Fibroblast of skin of back (primary cell): ENCODE results near the gene ASTL.

ENCODE experiments used
- DNase-seq: peaks from one replicate; pipeline ENCODE4 v3.0.0-alpha.2; 2013

ASTL gene

DNA sequence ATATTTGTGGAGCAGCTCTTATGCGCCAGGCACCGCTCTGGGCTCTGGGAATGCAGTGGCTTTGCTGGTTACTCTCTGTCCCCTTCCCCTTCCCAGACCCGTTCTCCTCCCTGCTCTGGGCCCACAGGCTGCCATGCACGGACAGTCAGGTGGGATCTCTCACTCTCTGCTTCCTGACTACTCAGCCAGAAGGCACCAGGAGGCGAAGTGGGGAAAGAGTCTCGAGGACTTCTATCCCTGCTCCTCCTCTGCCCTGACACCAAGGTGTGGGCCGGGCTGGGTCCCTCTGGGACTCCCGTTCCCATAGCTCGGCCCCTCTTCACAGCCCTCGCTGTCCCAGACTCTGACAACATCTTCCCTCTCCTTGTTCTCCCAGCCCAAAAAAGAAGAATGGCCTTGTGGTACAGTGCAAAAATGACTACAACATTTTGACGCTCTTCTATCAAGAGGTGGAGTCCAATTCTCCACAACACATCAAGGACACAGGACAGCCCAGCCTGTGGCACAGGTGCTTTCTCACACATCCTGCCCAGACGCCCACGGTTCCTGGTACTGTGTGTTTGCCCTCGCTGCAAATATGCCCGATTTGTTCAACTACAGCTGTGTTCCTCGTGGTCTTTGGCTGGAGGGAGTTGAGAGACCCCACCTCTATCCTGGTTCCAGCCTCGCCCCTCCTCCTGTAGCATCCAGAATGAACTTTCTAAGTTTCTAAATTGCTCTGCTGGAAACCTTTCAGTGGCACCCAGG lies 21.0 kb upstream of the ASTL start:
- no peak for DNase-seq

GRCh38 chr2:96158554-96158940 lies 20.2 kb upstream of the ASTL start:
- no peak for DNase-seq

DNA sequence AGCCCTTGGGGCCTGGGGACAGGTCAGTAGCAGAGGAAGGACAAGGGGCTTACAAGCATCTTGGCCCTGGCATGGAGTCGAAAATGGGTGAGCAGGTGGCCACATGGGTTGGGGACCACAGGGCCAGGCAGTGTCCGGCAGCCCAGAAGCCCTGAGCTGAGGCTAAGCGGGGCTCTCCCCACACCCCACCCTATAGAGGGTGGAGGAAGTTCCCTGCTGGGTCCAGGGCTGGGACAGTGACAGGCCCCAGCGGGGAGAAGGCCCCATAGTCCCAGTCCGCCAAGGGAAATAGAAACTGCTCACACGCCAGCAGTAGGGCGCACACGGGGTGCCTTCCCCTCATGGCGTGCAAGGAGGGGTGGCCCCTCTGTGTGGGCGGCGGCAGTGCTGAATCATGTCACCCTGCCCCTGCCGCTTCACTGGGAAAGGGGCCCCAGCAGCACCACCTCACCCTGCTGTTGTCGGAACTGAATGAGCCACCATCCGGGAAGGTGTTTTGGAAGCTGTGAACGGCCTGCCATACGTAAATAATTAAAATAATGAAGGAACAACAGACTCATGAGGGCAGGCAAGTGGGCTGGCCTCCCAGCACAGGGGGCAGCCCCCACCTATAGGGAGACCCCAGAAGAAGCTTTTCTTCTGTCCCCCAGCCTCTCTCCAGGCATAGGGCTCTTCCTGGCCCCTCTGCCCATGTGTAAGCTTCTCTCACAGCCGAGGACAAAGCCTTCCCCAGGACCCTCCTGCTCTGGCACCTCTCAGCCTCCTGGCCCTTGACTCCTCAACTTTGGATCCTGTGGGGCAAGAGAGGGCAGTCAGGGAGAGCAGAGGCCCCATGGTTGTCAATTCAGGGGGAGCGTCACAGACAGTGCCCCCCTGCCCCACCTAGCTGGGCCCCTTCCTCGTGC lies 19.6 kb upstream of the ASTL start:
- DNase-seq = peak; percentile 51

DNA sequence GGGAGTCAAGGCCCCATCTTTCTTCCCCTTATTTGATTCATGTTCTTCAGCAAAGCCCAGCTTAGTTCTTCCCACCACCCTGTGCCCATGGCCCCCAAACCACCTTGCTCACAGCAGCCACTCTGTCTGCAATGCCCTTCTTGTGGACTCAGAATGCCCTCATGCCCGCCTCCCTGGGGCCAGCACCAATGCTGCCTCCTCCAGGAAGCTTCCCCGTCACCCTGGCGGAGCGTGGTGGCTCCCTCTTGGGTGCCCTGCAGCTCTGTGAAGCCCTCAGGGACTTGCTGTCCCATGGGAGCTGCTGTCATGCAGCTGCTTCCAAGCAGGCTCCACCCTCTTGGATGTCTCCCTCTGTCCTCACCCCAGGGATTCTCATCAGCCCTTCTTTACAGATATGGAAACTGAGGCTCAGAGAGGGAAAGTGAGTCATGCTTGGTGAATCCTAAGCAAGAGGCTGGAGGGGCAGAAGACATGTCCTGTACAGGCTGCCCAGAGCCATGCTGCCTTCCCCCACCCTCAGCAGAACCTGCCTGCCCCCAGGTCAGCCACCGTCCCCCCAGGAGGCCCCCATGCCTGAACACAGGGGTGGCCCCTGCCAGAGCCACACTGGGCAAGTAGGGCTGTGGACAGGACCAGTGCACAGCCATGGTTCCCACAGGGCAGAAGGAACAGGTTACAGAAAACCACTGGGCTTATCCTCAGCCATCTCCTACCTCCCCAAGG lies 18.8 kb upstream of the ASTL start:
- no peak for DNase-seq

DNA sequence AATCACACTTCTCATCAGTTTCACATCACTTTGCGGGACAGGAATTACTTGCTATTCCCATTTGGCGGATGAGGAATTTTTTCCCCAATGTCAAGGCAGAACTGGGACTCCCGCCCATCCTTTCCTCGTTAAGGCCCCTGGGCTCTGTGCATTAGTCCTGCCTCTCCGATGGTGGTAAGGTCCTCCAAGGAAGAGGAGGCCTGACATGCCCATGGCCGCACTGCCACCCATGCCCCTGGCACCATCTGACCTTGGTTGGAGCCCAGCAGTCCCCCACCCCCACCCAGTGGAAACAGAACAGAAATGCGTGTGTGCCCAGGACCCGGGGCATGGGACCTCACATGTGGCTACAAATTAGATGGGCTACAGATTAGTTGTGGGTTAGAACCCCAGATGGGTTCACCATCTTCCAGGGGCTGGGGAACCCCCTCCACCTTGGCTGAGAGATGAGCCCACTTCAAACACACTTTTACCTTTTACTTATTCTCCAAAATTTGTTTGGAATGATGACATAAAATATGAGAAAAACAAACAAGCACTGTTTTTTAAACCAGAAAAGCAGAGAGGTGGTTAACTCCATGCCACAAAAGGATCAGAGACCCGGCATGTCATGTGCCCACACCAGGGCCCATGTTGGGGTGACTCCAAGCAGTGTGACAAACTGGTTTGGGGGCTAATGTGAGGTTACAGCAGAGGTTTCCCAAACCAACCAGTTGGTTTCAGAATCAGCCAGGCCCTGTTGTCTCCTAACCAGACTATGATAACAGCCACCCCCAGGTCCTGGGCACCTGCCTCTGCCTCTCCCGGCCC lies 17.9 kb upstream of the ASTL start:
- DNase-seq = no peak

GRCh38 chr2:96154506-96155380 lies 16.4 kb upstream of the ASTL start:
- no peak for DNase-seq

- no peak for DNase-seq
Measured at GRCh38 chr2:96153991-96154431, 15.7 kb upstream of the ASTL start.

DNA sequence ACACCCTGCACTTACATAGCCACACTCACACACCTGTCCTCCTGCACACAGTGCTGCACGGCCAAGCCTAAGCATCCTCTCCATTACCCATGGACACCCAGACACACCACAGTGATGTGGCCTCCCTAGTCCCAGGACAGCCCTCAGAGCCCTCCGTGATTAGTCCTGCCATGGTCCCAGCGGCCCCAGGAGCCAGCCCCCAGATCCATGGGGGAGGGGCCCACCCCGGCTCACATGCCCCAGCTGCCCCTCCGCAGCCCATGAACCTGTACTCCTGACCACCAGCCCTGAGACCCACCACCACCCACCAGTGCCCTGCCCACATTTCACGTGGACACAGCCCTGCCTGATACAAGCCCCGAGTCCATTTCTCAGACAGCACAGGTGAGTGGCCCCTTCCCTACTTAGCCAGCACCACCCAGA lies 15.0 kb upstream of the ASTL start:
- DNase-seq = no peak

GRCh38 chr2:96152304-96153161 lies 14.2 kb upstream of the ASTL start:
- DNase-seq = no peak

GRCh38 chr2:96151595-96152303 lies 13.4 kb upstream of the ASTL start:
- DNase-seq = no peak

DNA sequence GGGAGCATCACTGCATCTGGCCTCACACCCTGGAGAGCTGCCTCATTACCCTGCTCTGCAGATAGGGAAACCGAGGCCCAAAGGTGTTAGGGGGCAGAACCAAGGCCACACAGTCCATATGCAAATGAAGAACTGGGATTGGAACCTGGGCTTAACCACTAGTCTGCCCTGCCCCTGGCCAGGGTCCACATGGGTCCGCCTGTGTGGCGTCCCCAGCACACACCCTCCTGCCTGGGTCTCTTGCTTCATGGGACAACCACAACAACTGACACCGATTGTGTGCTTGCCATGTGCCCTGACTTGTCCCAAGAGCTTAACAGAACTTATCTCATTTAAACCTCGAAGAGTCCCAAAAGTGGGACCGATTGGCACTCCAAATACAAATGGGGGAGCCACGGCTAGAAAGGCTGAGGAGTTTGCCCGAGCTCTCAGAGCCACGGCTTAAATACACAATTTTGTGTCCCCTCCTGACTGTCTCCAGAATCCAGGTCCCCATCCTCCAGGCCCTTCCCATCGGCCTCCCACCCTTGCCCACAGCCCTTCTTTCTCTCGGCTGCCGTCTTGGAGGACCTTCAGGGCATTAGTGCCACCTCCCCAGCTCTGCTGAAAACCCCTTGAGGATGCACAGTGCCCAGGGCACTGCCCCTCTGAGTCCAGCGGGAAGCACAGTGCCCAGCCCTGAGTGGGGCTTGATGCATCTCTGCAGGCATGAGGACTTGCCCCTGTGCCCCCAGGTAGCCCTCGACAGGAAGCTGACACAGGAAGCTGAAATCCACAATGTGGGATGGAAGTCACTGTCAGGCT lies 12.7 kb upstream of the ASTL start:
- no peak for DNase-seq

- no peak for DNase-seq
Measured at GRCh38 chr2:96150007-96150640, 11.8 kb upstream of the ASTL start.

- peak; percentile 85 for DNase-seq
Measured at GRCh38 chr2:96148410-96149217, 10.3 kb upstream of the ASTL start.

GRCh38 chr2:96147593-96148201 lies 9.4 kb upstream of the ASTL start:
- DNase-seq = no peak

- no peak for DNase-seq
Measured at GRCh38 chr2:96146881-96147592, 8.7 kb upstream of the ASTL start.
